ENCODE results near the gene SIPA1. TPM values are rescaled to one million over a fixed set of nuclear protein-coding genes. Genes with fewer than 3 reads are reported as not detected.

Gene SIPA1
- total and polyA plus RNA-seq, 9 of the 15 experiments (the other 6 are each of a cell fraction or from before 2014, with no cell fraction given) = 0.25 to 85.8 (median 16.8) TPM

DNA sequence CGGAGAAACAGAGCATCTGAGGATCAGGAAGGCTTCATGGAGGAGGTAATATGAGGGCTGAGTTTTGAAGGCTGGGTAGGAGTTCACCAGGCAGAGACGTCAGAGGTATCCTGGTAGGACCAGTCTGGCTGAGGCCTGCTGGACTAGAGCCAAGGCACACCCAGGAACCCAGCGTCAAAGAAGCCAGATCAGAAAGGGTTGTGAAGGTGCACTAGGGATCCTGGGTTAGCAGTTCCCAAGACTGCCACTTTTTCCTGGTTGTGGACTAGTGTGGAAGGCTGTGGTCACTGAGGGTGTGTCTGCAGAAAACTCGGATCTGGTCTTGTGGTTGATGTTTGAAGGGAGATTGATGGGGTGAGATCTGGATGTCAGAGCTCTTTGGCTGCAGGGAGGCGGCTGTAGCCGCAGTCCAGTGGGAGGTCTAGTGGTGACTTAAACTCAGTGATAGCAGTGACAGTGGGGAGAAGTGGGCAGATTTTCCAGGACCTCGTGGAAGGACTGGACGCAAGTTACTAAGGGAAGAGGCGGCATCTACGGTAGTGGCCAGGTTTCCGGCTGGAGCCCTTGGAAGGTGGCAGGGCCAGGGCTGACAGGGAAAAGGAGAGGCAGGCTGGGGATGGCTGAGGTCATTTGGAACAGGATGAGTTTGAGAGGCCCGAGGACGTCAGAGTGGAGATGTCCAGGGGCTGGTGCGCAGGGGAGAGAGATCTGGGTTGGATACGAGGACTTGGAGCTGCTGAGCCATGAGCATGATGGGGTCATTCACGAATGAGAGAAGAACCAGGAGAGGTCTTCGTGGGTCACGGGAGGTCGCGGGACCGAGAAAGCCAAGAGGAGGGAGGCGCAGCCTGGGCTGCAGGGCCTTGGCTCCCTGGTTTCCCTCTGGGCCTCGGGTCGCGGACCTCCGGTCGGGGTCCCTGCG, 13.9 kb downstream of the SIPA1 start (continued):
- TF ChIP-seq ZBTB8A (IDR thresholded peaks at IDR 0.05; ENCODE audit: partially characterized antibody) = no peak
- no peak for TF ChIP-seq GABPB2 (CRISPR knock-in tag; conservative IDR thresholded peaks at IDR 0.05)
- no peak for TF ChIP-seq E2F6 (IDR thresholded peaks at IDR 0.05; ENCODE audit: borderline replicate concordance in 1 of 2, extremely low read depth in 1 of 2, insufficient read depth in 1 of 2, insufficient read length in 1 of 2, low read depth in 1 of 2, low read length in 1 of 2, poor library complexity in 1 of 2, severe bottlenecking in 1 of 2)
- TF ChIP-seq ZNF445 (CRISPR knock-in tag; IDR thresholded peaks at IDR 0.05; ENCODE audit: low read depth) = no peak
- no peak for TF ChIP-seq ZNF518B (CRISPR knock-in tag; IDR thresholded peaks at IDR 0.05)
- no peak for TF ChIP-seq CREBBP (IDR thresholded peaks at IDR 0.05; ENCODE audit: low read depth, low read length)
- peak; percentile 18 for TF ChIP-seq KDM5B (IDR thresholded peaks at IDR 0.05; ENCODE audit: insufficient replicate concordance, low read depth, low read length)
- TF ChIP-seq ZC3H11A (IDR thresholded peaks at IDR 0.05; ENCODE audit: low read depth, low read length) = no peak
- no peak for TF ChIP-seq ATF6 (CRISPR knock-in tag; IDR thresholded peaks at IDR 0.05)
- TF ChIP-seq ZNF282 (CRISPR knock-in tag; IDR thresholded peaks at IDR 0.05) = peak; percentile 61; the same call in 1 of the 2 replicates
- no peak for TF ChIP-seq JUND (IDR thresholded peaks at IDR 0.05; ENCODE audit: borderline replicate concordance, low read depth, low read length)
- no peak for TF ChIP-seq JUND (tag; IDR thresholded peaks at IDR 0.05; ENCODE audit: borderline replicate concordance, low read depth, low read length)
